HG03520 (cell line): ENCODE measurements around the gene ZNF185.
A peak's percentile ranks its signal among the peaks of the same experiment; 100 is the strongest.

Experiments used
- ATAC-seq: cut with Tn5 transposase; IDR thresholded peaks from one replicate; pipeline ENCODE4 v1.9.1; 2021; ENCODE audit warnings: mild to moderate bottlenecking, moderate library complexity; ENCODE audit not compliant: unreplicated experiment

Gene ZNF185

GRCh38 chrX:152915541-152916241 lies 17.8 kb downstream of the ZNF185 start:
- ATAC-seq, result peak; percentile 89

GRCh38 chrX:152917656-152918579 lies 20.1 kb downstream of the ZNF185 start:
- ATAC-seq, result no peak

- no peak for ATAC-seq
Observed at GRCh38 chrX:152918707-152919106, 20.8 kb downstream of the ZNF185 start.

GRCh38 chrX:152923599-152923998 lies 25.7 kb downstream of the ZNF185 start:
- ATAC-seq, result no peak

GRCh38 chrX:152925835-152926234 lies 28.0 kb downstream of the ZNF185 start:
- no peak for ATAC-seq

GRCh38 chrX:152926279-152926678 lies 28.4 kb downstream of the ZNF185 start:
- peak; percentile 81 for ATAC-seq

- ATAC-seq, result no peak
Observed at GRCh38 chrX:152926923-152927322, 29.1 kb downstream of the ZNF185 start.

- ATAC-seq, result no peak
Observed at GRCh38 chrX:152927858-152928760, 30.2 kb downstream of the ZNF185 start.

GRCh38 chrX:152928761-152929400 lies 31.0 kb downstream of the ZNF185 start:
- ATAC-seq, result no peak

GRCh38 chrX:152929898-152930297 lies 32.0 kb downstream of the ZNF185 start:
- ATAC-seq, result no peak

GRCh38 chrX:152930516-152930915 lies 32.6 kb downstream of the ZNF185 start:
- no peak for ATAC-seq

GRCh38 chrX:152932144-152932543 lies 34.3 kb downstream of the ZNF185 start:
- no peak for ATAC-seq

GRCh38 chrX:152932598-152933175 lies 34.8 kb downstream of the ZNF185 start:
- no peak for ATAC-seq

- no peak for ATAC-seq
Observed at GRCh38 chrX:152936306-152936705, 38.4 kb downstream of the ZNF185 start.

- ATAC-seq, result no peak
Observed at GRCh38 chrX:152937236-152937635, 39.4 kb downstream of the ZNF185 start.

GRCh38 chrX:152941328-152942076 lies 43.6 kb downstream of the ZNF185 start:
- ATAC-seq, result peak; percentile 83

- ATAC-seq, result no peak
Observed at GRCh38 chrX:152942077-152942442, 44.2 kb downstream of the ZNF185 start.

GRCh38 chrX:152943826-152944225 lies 46.0 kb downstream of the ZNF185 start:
- ATAC-seq, result no peak
